Measurements from ENCODE around the gene ZNF860. TPM values are rescaled to one million over a fixed set of nuclear protein-coding genes. Genes with fewer than 3 reads are reported as not detected.

Gene ZNF860
- total RNA-seq, 4 donors from 2014 or later, result 1.0 to 2.8 (median 2.0) TPM

GRCh38 chr3:31978553-31978952 lies 3.0 kb upstream of the ZNF860 start:
- TF ChIP-seq POLR2A (IDR thresholded peaks at IDR 0.05), result no peak
- no peak for TF ChIP-seq CTCF (IDR thresholded peaks at IDR 0.05)
- intact Hi-C loops (cut with DNase I; ENCODE audit: low total_unique reads), result no loop called here
- DNase-seq (ENCODE audit: low spot score in 2 of 2), result no peak
- 75 to 81% methylated on average over 4 of the region's 4 CpGs for WGBS, 2 donors
- no peak overlapping the region for H3K4me3 ChIP-seq (ENCODE audit: low read depth, poor library complexity, severe bottlenecking)

- WGBS, 2 donors, result 60 to 66% methylated on average over 5 of the region's 5 CpGs
- intact Hi-C loops (cut with DNase I; ENCODE audit: low total_unique reads), result no loop called here
- no peak for DNase-seq (ENCODE audit: low spot score in 2 of 2)
- no peak for TF ChIP-seq POLR2A (IDR thresholded peaks at IDR 0.05)
- TF ChIP-seq CTCF (IDR thresholded peaks at IDR 0.05), result no peak
- H3K4me3 ChIP-seq (ENCODE audit: low read depth, poor library complexity, severe bottlenecking), result no peak overlapping the region
Measured at GRCh38 chr3:31979001-31979697, 2.4 kb upstream of the ZNF860 start.

GRCh38 chr3:31980530-31981205 lies 882 bp upstream of the ZNF860 start:
- DNase-seq (ENCODE audit: low spot score in 2 of 2), result peak; percentile 33 to 87
- TF ChIP-seq CTCF (IDR thresholded peaks at IDR 0.05), result peak in 1 of 3 donors; percentile 12
- TF ChIP-seq POLR2A (IDR thresholded peaks at IDR 0.05), result no peak
- 0 to 1% methylated on average over 10 to 21 of the region's 66 CpGs for WGBS, 2 donors
- intact Hi-C loops (cut with DNase I; ENCODE audit: low total_unique reads), result no loop called here
- H3K4me3 ChIP-seq (ENCODE audit: low read depth, poor library complexity, severe bottlenecking), result peak overlapping the region; percentile 59

GRCh38 chr3:31984321-31984720 lies 2.8 kb downstream of the ZNF860 start:
- no peak overlapping the region for H3K4me3 ChIP-seq (ENCODE audit: low read depth, poor library complexity, severe bottlenecking)
- intact Hi-C loops (cut with DNase I; ENCODE audit: low total_unique reads), result no loop called here
- WGBS, 2 donors, result 85 to 87% methylated on average over 4 of the region's 4 CpGs
- TF ChIP-seq CTCF (IDR thresholded peaks at IDR 0.05) (no peak), POLR2A (IDR thresholded peaks at IDR 0.05) (no peak)
- DNase-seq (ENCODE audit: low spot score in 2 of 2), result no peak

GRCh38 chr3:31985831-31986230 lies 4.3 kb downstream of the ZNF860 start:
- no peak for TF ChIP-seq CTCF (IDR thresholded peaks at IDR 0.05)
- TF ChIP-seq POLR2A (IDR thresholded peaks at IDR 0.05), result no peak
- H3K4me3 ChIP-seq (ENCODE audit: low read depth, poor library complexity, severe bottlenecking), result no peak overlapping the region
- no peak for DNase-seq (ENCODE audit: low spot score in 2 of 2)
- 74 to 79% methylated on average over 2 of the region's 2 CpGs for WGBS, 2 donors
- intact Hi-C loops (cut with DNase I; ENCODE audit: low total_unique reads), result no loop called here
